ENCODE data around the gene PNMA8B.
"Not testable (repeated sequence)": the region's sequence is repeated elsewhere in the genome, so short reads cannot be mapped to it uniquely, and the experiment has no call there.

PNMA8B gene

DNA sequence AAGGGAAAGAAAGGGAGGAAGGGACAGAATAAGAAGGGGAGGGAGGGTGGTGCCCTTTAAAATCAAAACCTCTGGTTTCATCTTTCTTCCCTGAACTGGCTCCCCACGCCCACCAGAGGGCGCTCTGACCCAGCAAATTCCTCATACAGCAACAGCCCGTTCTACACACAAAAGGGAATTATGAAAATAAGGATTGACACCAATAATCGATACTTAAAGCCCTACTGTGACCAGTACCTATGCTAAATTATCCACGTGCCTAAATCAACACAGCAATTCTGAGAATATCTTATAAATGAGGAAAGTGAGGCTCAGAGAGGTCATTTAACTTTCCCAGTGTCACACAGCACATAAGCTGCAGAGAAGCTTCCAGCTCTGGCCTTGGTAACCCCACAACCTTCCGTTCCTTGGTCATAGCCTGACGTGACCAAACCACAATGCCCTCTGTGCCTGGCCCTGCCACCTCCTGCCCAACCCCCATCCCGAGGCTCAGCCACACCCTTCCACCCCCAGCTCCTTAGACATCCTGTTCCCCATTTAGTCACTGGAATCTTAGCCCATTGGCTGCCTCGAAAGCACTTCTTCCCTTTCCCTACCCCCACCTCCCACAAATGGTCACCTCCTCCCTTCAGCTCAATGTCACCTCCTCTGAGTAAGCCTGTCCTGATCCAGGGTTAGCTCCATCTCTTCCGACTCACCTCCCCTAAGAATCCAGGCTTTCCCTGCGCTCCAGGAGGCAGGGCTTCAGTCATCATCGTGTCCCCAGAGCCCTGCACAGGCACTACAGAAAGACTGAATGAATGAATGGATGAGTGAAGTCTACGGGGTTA, 34.2 kb upstream of the PNMA8B start:
- peak; percentile 81 for FAIRE-seq
- DNase-seq (ENCODE audit: insufficient read length, low spot score), result peak; percentile 66

DNA sequence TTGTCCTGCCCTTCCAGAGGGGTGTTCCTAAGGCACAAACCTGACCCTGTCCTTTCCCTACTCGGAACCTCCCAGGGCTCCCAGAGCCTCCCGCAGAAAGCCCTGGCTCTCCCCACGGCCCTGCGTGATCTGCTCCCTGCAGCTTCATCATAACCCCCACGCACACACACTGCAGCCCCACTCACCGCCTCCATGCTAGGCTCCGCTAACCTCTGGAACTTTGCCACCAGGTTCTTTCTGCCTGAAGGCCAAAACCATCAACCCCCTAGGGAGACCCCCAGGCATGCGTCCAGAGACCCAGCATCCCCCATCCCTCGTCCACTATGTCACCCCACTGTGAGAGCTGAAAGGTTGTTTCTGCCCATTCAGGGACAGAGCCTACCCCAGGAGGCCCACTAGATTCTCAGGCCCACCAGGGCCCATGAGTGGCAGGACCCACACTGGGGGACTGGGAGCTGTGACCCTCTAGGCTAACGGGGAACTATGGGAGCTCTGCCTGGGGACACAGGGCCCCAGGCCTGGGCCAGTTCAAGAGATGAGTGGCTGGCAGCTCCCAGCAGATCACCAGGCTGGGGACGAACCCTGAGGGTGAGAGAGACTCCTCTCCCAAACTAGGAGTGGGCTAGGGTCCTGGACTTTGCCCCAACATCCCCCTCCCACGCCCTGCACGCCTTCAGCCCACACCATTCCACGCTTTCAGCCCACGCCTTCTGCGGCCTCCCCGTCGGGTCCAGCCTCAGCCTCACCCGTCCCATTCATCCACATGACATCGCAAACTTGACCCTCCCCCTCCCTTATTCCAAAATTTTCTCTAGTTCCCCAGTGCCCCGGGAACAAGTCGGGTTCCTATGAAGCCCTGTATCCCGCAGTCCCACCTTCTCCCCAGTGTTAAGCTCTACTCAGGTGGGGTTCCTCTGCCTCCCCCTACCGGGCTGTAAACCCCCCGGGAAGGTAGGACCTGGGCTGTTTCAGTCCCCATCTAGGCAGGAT, 33.2 kb upstream of the PNMA8B start:
- no peak for TF ChIP-seq SPI1 (IDR thresholded peaks at IDR 0.05; ENCODE audit: low read depth, low read length)
- TF ChIP-seq POU2F2 (IDR thresholded peaks at IDR 0.05; ENCODE audit: low read depth, low read length), result no peak
- TF ChIP-seq PAX5 (IDR thresholded peaks at IDR 0.05; ENCODE audit: insufficient read depth, low read length, severe bottlenecking), result no peak
- no peak for TF ChIP-seq TAF1 (IDR thresholded peaks at IDR 0.05; ENCODE audit: low read depth, low read length)
- TF ChIP-seq POLR2A (IDR thresholded peaks at IDR 0.05; ENCODE audit: low read depth, low read length), result no peak
- no peak for TF ChIP-seq POLR2AphosphoS5 (IDR thresholded peaks at IDR 0.05; ENCODE audit: low read depth, low read length)
- no peak for FAIRE-seq
- DNase-seq (ENCODE audit: insufficient read length, low spot score), result no peak

More for the DNA sequence above, 34.2 kb upstream of the PNMA8B start:
- TF ChIP-seq POLR2AphosphoS5 (IDR thresholded peaks at IDR 0.05; ENCODE audit: low read depth, low read length) (no peak), POLR2A (IDR thresholded peaks at IDR 0.05; ENCODE audit: low read depth, low read length) (no peak), PAX5 (IDR thresholded peaks at IDR 0.05; ENCODE audit: insufficient read depth, low read length, severe bottlenecking) (no peak), TAF1 (IDR thresholded peaks at IDR 0.05; ENCODE audit: low read depth, low read length) (no peak), SPI1 (IDR thresholded peaks at IDR 0.05; ENCODE audit: low read depth, low read length) (no peak), POU2F2 (IDR thresholded peaks at IDR 0.05; ENCODE audit: low read depth, low read length) (no peak)

DNA sequence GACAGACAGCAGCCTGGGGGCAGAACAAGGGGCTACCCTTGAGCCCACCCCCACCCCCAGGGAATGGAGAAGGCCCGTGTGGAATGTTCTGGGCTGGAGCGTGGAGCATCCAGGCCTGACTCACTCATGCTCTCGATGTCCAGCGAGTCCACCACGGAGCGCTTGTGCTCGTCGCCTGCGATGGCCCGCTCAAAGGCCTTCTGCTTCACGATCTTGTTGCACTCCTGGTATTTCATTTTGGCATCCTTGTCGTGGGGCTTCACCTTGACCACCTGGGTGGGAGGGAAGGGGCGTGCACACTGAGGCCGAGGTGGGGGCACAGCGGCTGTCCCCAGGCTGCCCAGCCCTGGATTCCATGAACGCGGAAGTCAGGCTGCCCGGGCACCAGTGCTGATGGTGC, 31.1 kb upstream of the PNMA8B start:
- DNase-seq (ENCODE audit: insufficient read length, low spot score); FAIRE-seq: not testable (repeated sequence)

DNA sequence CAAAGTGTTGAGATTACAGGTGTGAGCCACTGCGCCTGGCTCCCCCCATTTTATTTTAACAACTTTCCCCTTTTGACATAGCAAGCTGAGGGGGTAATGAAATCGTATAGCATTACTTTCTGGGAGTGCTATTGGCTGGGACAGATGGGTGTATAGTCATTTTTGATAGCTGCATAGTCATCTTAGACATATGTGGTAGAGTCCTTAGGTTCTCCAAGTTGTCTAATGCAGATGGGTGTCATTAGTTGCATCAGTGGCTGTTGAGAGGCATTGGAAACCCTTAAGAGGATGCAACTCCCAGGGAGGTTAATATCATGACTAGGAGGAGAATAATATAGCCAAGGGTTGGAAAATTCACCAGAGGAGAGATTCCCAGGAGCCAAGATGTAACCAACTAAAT, 28.6 kb upstream of the PNMA8B start:
- TF ChIP-seq POLR2AphosphoS5 (IDR thresholded peaks at IDR 0.05; ENCODE audit: low read depth, low read length) (no peak), PAX5 (IDR thresholded peaks at IDR 0.05; ENCODE audit: insufficient read depth, low read length, severe bottlenecking) (no peak), POLR2A (IDR thresholded peaks at IDR 0.05; ENCODE audit: low read depth, low read length) (no peak), SPI1 (IDR thresholded peaks at IDR 0.05; ENCODE audit: low read depth, low read length) (no peak), POU2F2 (IDR thresholded peaks at IDR 0.05; ENCODE audit: low read depth, low read length) (no peak), TAF1 (IDR thresholded peaks at IDR 0.05; ENCODE audit: low read depth, low read length) (no peak)
- no peak for FAIRE-seq
- no peak for DNase-seq (ENCODE audit: insufficient read length, low spot score)

DNA sequence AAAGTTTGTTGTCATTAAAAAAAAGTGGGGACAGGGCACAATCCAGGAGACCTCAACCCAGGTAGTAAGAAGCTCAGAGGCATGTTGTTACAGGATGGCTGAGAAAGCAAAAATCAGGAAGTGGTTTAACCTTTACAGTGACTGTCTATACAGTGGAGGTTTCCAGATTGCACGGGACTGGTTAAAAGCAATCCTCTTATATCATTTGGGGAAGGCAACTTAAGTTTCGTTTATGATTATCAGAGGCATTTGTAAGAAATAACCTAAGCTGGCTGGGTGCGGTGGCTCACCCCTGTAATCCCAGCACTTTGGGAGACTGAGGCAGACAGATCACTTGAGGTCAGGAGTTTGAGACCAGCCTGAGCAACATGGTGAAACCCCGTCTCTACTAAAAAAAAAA, 27.3 kb upstream of the PNMA8B start:
- peak; percentile 62 for FAIRE-seq
- peak; percentile 90 for TF ChIP-seq SPI1 (IDR thresholded peaks at IDR 0.05; ENCODE audit: low read depth, low read length)
- peak; percentile 41 for DNase-seq (ENCODE audit: insufficient read length, low spot score)

DNA sequence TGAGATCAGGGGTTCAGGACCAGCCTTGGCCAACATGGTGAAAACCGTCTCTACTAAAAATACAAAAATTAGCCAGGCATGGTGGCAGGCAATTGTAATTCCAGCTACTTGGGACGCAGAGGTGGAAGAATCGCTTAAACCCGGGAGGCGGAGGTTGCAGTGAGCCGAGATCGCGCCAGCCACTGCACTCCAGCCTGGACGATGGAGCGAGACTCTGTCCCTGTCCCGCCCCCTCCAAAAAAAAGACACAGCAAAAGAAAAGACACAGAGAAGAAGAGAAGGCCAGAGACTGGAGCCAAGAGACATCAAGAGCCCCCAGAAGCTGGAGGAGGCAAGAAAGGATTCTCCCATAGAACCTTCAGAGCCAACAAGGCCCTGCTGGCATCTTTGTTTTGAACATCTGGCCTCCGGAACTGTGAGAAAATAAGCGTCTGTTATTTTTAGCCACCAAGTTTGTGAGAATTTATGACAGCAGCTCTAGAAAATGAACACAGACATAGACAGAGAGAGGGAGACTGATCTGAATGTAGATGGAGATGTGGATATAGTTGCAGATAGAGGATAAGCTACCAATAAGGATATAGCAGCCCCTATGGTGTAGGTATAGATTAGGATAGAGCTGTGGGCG, 25.7 kb upstream of the PNMA8B start:
- no peak for DNase-seq (ENCODE audit: insufficient read length, low spot score)
- FAIRE-seq, result peak; percentile 26
- TF ChIP-seq POLR2A (IDR thresholded peaks at IDR 0.05; ENCODE audit: low read depth, low read length) (no peak), POLR2AphosphoS5 (IDR thresholded peaks at IDR 0.05; ENCODE audit: low read depth, low read length) (no peak), PAX5 (IDR thresholded peaks at IDR 0.05; ENCODE audit: insufficient read depth, low read length, severe bottlenecking) (no peak), TAF1 (IDR thresholded peaks at IDR 0.05; ENCODE audit: low read depth, low read length) (no peak), POU2F2 (IDR thresholded peaks at IDR 0.05; ENCODE audit: low read depth, low read length) (no peak), SPI1 (IDR thresholded peaks at IDR 0.05; ENCODE audit: low read depth, low read length) (no peak)

DNA sequence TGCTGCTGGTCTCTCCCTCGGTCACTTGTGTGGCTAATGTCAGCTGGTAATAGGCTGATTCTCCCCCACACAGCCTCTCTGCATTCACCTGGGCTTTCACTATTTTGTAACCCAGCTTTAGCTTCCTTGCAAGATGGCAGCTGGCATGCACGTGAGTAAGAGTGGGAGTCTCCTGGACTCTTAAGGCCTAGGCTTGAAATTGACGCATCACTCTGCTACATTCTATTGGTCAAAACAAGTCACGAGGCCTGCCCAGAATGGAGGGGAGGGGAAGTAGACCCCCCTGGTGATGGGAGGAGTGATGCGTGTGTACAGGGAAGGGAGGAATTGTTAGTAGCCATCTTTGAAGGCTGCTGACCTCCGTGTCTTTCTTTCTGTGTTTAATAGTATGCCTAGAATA, 24.9 kb upstream of the PNMA8B start:
- DNase-seq (ENCODE audit: insufficient read length, low spot score) (no peak), FAIRE-seq (no peak)
- TF ChIP-seq TAF1 (IDR thresholded peaks at IDR 0.05; ENCODE audit: low read depth, low read length) (no peak), SPI1 (IDR thresholded peaks at IDR 0.05; ENCODE audit: low read depth, low read length) (no peak), POU2F2 (IDR thresholded peaks at IDR 0.05; ENCODE audit: low read depth, low read length) (no peak), PAX5 (IDR thresholded peaks at IDR 0.05; ENCODE audit: insufficient read depth, low read length, severe bottlenecking) (no peak), POLR2AphosphoS5 (IDR thresholded peaks at IDR 0.05; ENCODE audit: low read depth, low read length) (no peak), POLR2A (IDR thresholded peaks at IDR 0.05; ENCODE audit: low read depth, low read length) (no peak)

DNA sequence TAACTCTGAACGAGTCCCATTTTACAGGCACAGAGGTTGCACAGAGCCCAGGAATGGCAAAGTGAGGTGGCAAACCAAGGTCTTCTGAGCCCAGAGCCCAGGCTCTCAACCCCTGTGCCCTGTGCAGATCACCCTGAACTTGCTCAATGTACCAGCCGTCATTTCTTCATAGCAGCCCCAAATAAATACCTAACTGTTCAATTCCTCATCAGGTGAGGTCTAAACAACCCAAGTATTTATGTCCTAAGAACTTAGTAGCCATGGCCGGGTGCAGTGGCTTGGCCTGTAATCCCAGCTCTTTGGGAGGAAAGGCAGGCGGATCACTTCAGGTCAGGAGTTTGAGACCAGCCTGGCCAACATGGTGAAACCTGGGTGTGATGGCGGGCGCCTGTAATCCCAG, 21.8 kb upstream of the PNMA8B start:
- FAIRE-seq (no peak), DNase-seq (ENCODE audit: insufficient read length, low spot score) (no peak)
- TF ChIP-seq POLR2A (IDR thresholded peaks at IDR 0.05; ENCODE audit: low read depth, low read length), result no peak
- TF ChIP-seq PAX5 (IDR thresholded peaks at IDR 0.05; ENCODE audit: insufficient read depth, low read length, severe bottlenecking), result no peak
- TF ChIP-seq POU2F2 (IDR thresholded peaks at IDR 0.05; ENCODE audit: low read depth, low read length), result no peak
- no peak for TF ChIP-seq POLR2AphosphoS5 (IDR thresholded peaks at IDR 0.05; ENCODE audit: low read depth, low read length)
- TF ChIP-seq SPI1 (IDR thresholded peaks at IDR 0.05; ENCODE audit: low read depth, low read length), result no peak
- TF ChIP-seq TAF1 (IDR thresholded peaks at IDR 0.05; ENCODE audit: low read depth, low read length), result no peak

DNA sequence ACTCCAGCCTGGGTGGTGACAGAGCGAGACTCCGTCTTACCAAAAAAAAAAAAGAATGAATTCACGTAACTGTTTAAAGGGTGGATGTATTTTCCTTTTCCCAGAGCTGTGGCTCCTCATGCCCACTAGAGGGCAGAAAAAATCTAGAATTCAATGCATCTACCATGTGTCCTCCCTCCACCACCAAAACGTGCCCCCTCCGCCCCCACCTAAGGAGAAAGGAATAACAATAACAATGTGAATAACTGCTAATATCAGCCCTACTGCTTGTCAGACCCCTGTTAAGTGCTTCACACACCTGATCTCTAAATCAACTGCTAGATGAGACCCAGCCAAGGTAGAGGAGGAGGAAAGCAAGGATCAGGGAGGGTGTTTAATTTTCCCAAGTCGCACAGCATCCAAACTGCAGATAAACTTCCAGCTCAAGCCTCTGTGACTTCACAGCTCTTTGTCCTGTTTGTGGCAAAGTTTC, 20.2 kb upstream of the PNMA8B start:
- TF ChIP-seq POU2F2 (IDR thresholded peaks at IDR 0.05; ENCODE audit: low read depth, low read length) (no peak), TAF1 (IDR thresholded peaks at IDR 0.05; ENCODE audit: low read depth, low read length) (no peak), POLR2A (IDR thresholded peaks at IDR 0.05; ENCODE audit: low read depth, low read length) (no peak), POLR2AphosphoS5 (IDR thresholded peaks at IDR 0.05; ENCODE audit: low read depth, low read length) (no peak), PAX5 (IDR thresholded peaks at IDR 0.05; ENCODE audit: insufficient read depth, low read length, severe bottlenecking) (no peak), SPI1 (IDR thresholded peaks at IDR 0.05; ENCODE audit: low read depth, low read length) (no peak)
- no peak for DNase-seq (ENCODE audit: insufficient read length, low spot score)
- peak; percentile 62 for FAIRE-seq
